ENCODE data around the gene MAD1L1.
"Not testable (repeated sequence)": the region's sequence is repeated elsewhere in the genome, so short reads cannot be mapped to it uniquely, and the experiment has no call there.

The MAD1L1 gene

GRCh38 chr7:2080477-2080876, 152.3 kb downstream of the MAD1L1 start:
- DNase-seq, result no peak

GRCh38 chr7:2080060-2080387, 152.7 kb downstream of the MAD1L1 start:
- peak; percentile 30 for DNase-seq

- no peak for DNase-seq
These were observed 153.2 kb downstream of the MAD1L1 start for GRCh38 chr7:2079332-2080059.

GRCh38 chr7:2078899-2079298, 153.8 kb downstream of the MAD1L1 start:
- DNase-seq, result no peak

GRCh38 chr7:2076649-2077064, 156.1 kb downstream of the MAD1L1 start:
- no peak for DNase-seq

GRCh38 chr7:2075811-2076210, 156.9 kb downstream of the MAD1L1 start:
- DNase-seq, result no peak

GRCh38 chr7:2074691-2075090, 158.1 kb downstream of the MAD1L1 start:
- DNase-seq, result no peak

- no peak for DNase-seq
These were observed 159.9 kb downstream of the MAD1L1 start for GRCh38 chr7:2072798-2073197.

GRCh38 chr7:2072042-2072441, 160.7 kb downstream of the MAD1L1 start:
- no peak for DNase-seq

GRCh38 chr7:2071133-2071832, 161.5 kb downstream of the MAD1L1 start:
- DNase-seq, result no peak

- no peak for DNase-seq
These were observed 162.5 kb downstream of the MAD1L1 start for GRCh38 chr7:2070151-2070763.

- DNase-seq, result no peak
These were observed 163.3 kb downstream of the MAD1L1 start for GRCh38 chr7:2069472-2069860.

- DNase-seq, result no peak
These were observed 163.9 kb downstream of the MAD1L1 start for GRCh38 chr7:2068693-2069471.

- DNase-seq, result no peak
These were observed 166.4 kb downstream of the MAD1L1 start for GRCh38 chr7:2066251-2066919.

- no peak for DNase-seq
These were observed 167.2 kb downstream of the MAD1L1 start for GRCh38 chr7:2065528-2065927.

- no peak for DNase-seq
These were observed 169.0 kb downstream of the MAD1L1 start for GRCh38 chr7:2063563-2064260.

GRCh38 chr7:2062648-2063047, 170.1 kb downstream of the MAD1L1 start:
- DNase-seq, result no peak

GRCh38 chr7:2060701-2061100, 172.0 kb downstream of the MAD1L1 start:
- no peak for DNase-seq

GRCh38 chr7:2059964-2060700, 172.6 kb downstream of the MAD1L1 start:
- no peak for DNase-seq

GRCh38 chr7:2058246-2058645, 174.5 kb downstream of the MAD1L1 start:
- not testable (repeated sequence) for DNase-seq

- DNase-seq, result no peak
These were observed 176.8 kb downstream of the MAD1L1 start for GRCh38 chr7:2055956-2056355.

- DNase-seq, result no peak
These were observed 177.8 kb downstream of the MAD1L1 start for GRCh38 chr7:2054927-2055326.
